IPS-20b (cell line): ENCODE measurements around the gene NFATC3.
"Not testable (repeated sequence)": the region's sequence is repeated elsewhere in the genome, so short reads cannot be mapped to it uniquely, and the experiment has no call there.

Experiments
- H3K27ac ChIP-seq: one replicate; pipeline ENCODE4 v1.5.1; 2013; ENCODE audit warnings: low read length
- H3K27me3 ChIP-seq: 2 replicates; pipeline ENCODE4 v1.6.1; 2013; ENCODE audit warnings: mild to moderate bottlenecking, low read length, inconsistent platforms; ENCODE audit not compliant: insufficient read depth
- H3K36me3 ChIP-seq: 2 replicates; pipeline ENCODE4 v1.6.1; 2013; ENCODE audit warnings: low read depth, mild to moderate bottlenecking, inconsistent platforms, low read length, moderate library complexity; ENCODE audit not compliant: insufficient read depth
- H3K4me1 ChIP-seq: 2 replicates; pipeline ENCODE4 v1.6.1; 2013; ENCODE audit warnings: mild to moderate bottlenecking, control low read depth, inconsistent platforms, low read length, moderate library complexity; ENCODE audit not compliant: insufficient read depth
- H3K4me3 ChIP-seq: 2 replicates; pipeline ENCODE4 v1.5.1; 2013; ENCODE audit warnings: mild to moderate bottlenecking, low read length, inconsistent platforms
- H3K9ac ChIP-seq: 2 replicates; pipeline ENCODE4 v1.6.1; 2013; ENCODE audit warnings: low read depth, mild to moderate bottlenecking, inconsistent platforms, low read length, moderate library complexity
- H3K9me3 ChIP-seq: 2 replicates; pipeline ENCODE4 v1.6.1; 2013; ENCODE audit warnings: mild to moderate bottlenecking, low read depth, low read length, inconsistent platforms; ENCODE audit not compliant: insufficient read depth

NFATC3 gene

GRCh38 chr16:68131813-68132706 is 46.9 kb downstream of the NFATC3 start:
- no peaks in the 10 kb centered on the region for H3K36me3 ChIP-seq

DNA sequence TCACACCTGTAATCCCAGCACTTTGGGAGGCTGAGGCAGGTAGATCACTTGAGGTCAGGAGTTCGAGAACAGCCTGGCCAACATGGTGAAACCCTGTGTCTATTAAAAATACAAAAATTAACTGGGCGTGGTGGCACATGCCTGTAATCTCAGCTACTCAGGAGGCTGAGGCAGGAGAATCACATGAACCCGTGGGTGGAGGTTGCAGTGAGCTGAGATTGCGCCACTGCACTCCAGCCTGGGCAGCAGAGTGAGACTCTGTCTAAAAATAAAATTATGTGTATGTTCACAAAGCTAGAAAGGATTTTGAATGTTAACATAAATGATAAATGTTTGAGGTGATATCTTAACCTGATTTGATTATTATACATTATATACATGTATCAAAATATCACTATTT is 47.8 kb downstream of the NFATC3 start:
- H3K27me3 ChIP-seq, H3K36me3 ChIP-seq, H3K4me3 ChIP-seq, H3K27ac ChIP-seq, H3K9ac ChIP-seq, H3K4me1 ChIP-seq, H3K9me3 ChIP-seq: not testable (repeated sequence)

More at GRCh38 chr16:68131813-68132706, 46.9 kb downstream of the NFATC3 start:
- Histone ChIP-seq H3K4me3 (no peak overlapping the region), H3K4me1 (no peaks in the 10 kb centered on the region), H3K27me3 (no peaks in the 10 kb centered on the region), H3K27ac (no peak overlapping the region), H3K9ac (no peak overlapping the region), H3K9me3 (no peaks in the 10 kb centered on the region)

GRCh38 chr16:68134644-68135043 is 49.5 kb downstream of the NFATC3 start:
- Histone ChIP-seq H3K27me3 (no peaks in the 10 kb centered on the region), H3K36me3 (no peaks in the 10 kb centered on the region)

DNA sequence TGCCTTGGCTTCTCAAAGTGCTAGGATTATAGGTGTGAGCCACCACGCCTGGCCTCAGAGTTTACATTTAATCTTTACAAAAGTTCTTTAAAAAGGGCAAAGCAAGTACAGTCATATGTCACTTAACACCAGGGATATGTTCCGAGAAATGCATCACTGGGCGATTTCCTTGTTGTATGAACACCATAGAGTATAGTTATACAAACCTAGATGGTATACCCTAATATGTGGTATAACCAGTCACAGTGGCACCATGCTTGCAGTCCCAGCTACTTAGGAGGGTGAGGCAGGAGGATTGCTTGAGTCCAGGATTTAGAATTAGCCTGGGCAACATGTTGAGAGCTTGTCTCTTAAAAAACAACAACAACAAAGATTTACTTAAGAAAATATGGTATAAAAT is 51.3 kb downstream of the NFATC3 start:
- Histone ChIP-seq H3K36me3 (no peaks in the 10 kb centered on the region), H3K9me3 (no peaks in the 10 kb centered on the region), H3K4me1 (no peaks in the 10 kb centered on the region), H3K27ac (no peak overlapping the region), H3K9ac (no peak overlapping the region), H3K27me3 (no peaks in the 10 kb centered on the region), H3K4me3 (no peak overlapping the region)

More at GRCh38 chr16:68134644-68135043, 49.5 kb downstream of the NFATC3 start:
- H3K4me3 ChIP-seq: no peak overlapping the region
- H3K9me3 ChIP-seq: no peaks in the 10 kb centered on the region
- no peaks in the 10 kb centered on the region for H3K4me1 ChIP-seq
- H3K9ac ChIP-seq: no peak overlapping the region
- no peak overlapping the region for H3K27ac ChIP-seq

DNA sequence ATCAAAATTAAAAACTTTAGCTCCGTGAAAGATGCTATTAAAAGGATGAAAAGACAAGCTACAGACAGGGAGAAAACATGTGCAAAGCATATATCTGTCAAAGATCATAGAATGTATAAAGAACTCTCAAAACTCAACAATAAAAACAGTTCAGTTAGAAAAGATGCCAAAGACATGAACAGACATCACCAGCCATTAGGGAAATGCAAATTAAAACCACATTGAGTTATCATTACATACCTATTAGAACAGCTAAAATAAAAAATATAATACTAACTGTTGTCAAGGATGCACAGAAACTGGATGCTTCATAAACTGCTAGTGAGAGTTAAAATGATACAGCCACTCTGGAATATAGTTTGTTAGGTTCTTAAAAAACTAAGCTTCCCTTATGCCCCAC is 58.8 kb downstream of the NFATC3 start:
- no peak overlapping the region for H3K27ac ChIP-seq
- no peak overlapping the region for H3K9ac ChIP-seq
- H3K4me1 ChIP-seq: no peaks in the 10 kb centered on the region
- no peaks in the 10 kb centered on the region for H3K9me3 ChIP-seq
- H3K36me3 ChIP-seq: no peaks in the 10 kb centered on the region
- H3K4me3 ChIP-seq: no peak overlapping the region
- no peaks in the 10 kb centered on the region for H3K27me3 ChIP-seq

GRCh38 chr16:68146585-68146984 is 61.4 kb downstream of the NFATC3 start:
- Histone ChIP-seq H3K4me3 (no peak overlapping the region), H3K4me1 (no peaks in the 10 kb centered on the region), H3K9me3 (no peaks in the 10 kb centered on the region), H3K27me3 (no peaks in the 10 kb centered on the region), H3K9ac (no peak overlapping the region), H3K27ac (no peak overlapping the region), H3K36me3 (no peaks in the 10 kb centered on the region)

GRCh38 chr16:68147444-68147843 is 62.3 kb downstream of the NFATC3 start:
- H3K4me3 ChIP-seq: no peak overlapping the region
- no peaks in the 10 kb centered on the region for H3K27me3 ChIP-seq
- H3K27ac ChIP-seq: no peak overlapping the region
- no peak overlapping the region for H3K9ac ChIP-seq
- H3K9me3 ChIP-seq: no peaks in the 10 kb centered on the region
- no peaks in the 10 kb centered on the region for H3K36me3 ChIP-seq
- H3K4me1 ChIP-seq: no peaks in the 10 kb centered on the region

GRCh38 chr16:68149596-68149995 is 64.4 kb downstream of the NFATC3 start:
- Histone ChIP-seq H3K9ac (no peak overlapping the region), H3K9me3 (no peaks in the 10 kb centered on the region), H3K4me3 (no peak overlapping the region), H3K4me1 (no peaks in the 10 kb centered on the region), H3K27ac (no peak overlapping the region), H3K27me3 (no peaks in the 10 kb centered on the region), H3K36me3 (no peaks in the 10 kb centered on the region)

- no peak overlapping the region for H3K4me3 ChIP-seq
- no peak overlapping the region for H3K9ac ChIP-seq
- no peaks in the 10 kb centered on the region for H3K9me3 ChIP-seq
- H3K4me1 ChIP-seq: no peaks in the 10 kb centered on the region
- H3K27me3 ChIP-seq: no peaks in the 10 kb centered on the region
- H3K27ac ChIP-seq: no peak overlapping the region
- H3K36me3 ChIP-seq: peaks cover 14% of the 10 kb centered on the region; the same call in 1 of the 2 replicates
Observed at GRCh38 chr16:68155425-68155824, 70.3 kb downstream of the NFATC3 start.

DNA sequence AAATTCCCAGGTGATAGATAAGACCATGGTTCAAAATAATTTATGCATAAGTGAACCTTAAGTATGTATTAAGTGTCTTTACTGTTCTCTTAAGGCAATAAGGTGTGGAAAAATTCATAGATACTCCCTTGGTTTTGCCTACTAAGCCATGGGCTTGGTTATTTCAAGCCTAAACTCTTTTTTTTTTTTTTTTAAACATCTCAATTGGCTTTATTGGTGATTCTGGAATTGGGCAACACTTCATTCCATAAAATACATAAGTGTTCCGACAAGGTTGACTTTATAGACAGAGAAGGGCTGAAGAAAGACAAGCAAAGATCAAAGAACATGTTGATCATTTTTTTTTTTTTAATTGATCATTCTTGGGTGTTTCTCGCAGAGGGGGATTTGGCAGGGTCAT is 77.2 kb downstream of the NFATC3 start:
- H3K4me3 ChIP-seq: no peak overlapping the region
- H3K36me3 ChIP-seq: peaks cover 34% of the 10 kb centered on the region; the same call in 1 of the 2 replicates

DNA sequence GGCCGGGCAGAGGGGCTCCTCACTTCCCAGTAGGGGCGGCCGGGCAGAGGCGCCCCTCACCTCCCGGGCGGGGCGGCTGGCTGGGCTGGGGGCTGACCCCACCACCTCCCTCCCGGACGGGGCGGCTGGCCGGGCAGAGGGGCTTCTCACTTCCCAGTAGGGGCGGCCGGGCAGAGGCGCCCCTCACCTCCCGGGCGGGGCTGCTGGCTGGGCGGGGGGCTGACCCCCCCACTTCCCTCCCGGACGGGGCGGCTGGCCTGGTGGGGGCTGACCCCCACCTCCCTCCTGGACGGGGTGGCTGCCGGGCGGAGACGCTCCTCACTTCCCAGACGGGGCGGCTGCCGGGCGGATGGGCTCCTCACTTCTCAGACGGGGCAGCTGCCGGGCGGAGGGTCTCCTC is 78.1 kb downstream of the NFATC3 start:
- not testable (repeated sequence) for H3K9ac ChIP-seq, H3K27ac ChIP-seq, H3K9me3 ChIP-seq, H3K4me1 ChIP-seq, H3K27me3 ChIP-seq, H3K4me3 ChIP-seq
- H3K36me3 ChIP-seq: peaks cover 29% of the 10 kb centered on the region; the same call in 1 of the 2 replicates

More for the DNA sequence above, 77.2 kb downstream of the NFATC3 start:
- Histone ChIP-seq H3K9ac (no peak overlapping the region), H3K27me3 (no peaks in the 10 kb centered on the region), H3K27ac (no peak overlapping the region), H3K9me3 (no peaks in the 10 kb centered on the region), H3K4me1 (no peaks in the 10 kb centered on the region)

DNA sequence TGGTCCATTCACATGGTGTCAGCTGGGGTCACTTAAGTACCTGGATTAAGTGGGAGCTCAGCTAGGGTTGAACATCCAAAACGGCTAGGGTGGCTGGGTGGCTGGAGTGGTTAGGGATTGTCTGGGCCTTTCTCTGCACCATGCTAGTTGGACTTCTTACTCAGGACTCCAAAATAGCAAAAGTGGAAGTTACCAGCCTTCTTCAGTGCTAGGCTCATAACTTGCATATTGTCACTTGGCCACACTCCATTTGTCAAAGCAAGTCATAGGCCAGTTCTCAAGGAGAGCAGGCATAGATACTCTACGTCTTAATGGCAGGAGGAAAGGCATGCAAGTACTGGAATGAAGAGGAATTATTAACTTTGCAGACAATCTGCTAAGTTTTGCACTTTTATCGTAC is 81.1 kb downstream of the NFATC3 start:
- Histone ChIP-seq H3K27me3 (no peaks in the 10 kb centered on the region), H3K4me1 (no peaks in the 10 kb centered on the region), H3K36me3 (peaks cover 18% of the 10 kb centered on the region; the same call in 1 of the 2 replicates), H3K9ac (no peak overlapping the region), H3K4me3 (no peak overlapping the region), H3K9me3 (no peaks in the 10 kb centered on the region), H3K27ac (no peak overlapping the region)
